AG09319 (cell line): Measurements from ENCODE around the gene RUNX3.

Source experiments
- DNase-seq: peaks from one replicate; pipeline ENCODE4 v3.0.0-alpha.2; 2010; ENCODE audit warnings: low read depth; ENCODE audit errors: extremely low read depth
- TF ChIP-seq, protein P1 (sequence below): IDR thresholded peaks from 2 replicates; pipeline ENCODE4 v1.5.1; 2011; ENCODE audit warnings: low read depth, mild to moderate bottlenecking, inconsistent platforms, low read length, moderate library complexity

RUNX3 gene

GRCh38 chr1:24951810-24952412 is 21.8 kb upstream of the RUNX3 start:
- DNase-seq: no peak
- TF ChIP-seq, protein P1, sequence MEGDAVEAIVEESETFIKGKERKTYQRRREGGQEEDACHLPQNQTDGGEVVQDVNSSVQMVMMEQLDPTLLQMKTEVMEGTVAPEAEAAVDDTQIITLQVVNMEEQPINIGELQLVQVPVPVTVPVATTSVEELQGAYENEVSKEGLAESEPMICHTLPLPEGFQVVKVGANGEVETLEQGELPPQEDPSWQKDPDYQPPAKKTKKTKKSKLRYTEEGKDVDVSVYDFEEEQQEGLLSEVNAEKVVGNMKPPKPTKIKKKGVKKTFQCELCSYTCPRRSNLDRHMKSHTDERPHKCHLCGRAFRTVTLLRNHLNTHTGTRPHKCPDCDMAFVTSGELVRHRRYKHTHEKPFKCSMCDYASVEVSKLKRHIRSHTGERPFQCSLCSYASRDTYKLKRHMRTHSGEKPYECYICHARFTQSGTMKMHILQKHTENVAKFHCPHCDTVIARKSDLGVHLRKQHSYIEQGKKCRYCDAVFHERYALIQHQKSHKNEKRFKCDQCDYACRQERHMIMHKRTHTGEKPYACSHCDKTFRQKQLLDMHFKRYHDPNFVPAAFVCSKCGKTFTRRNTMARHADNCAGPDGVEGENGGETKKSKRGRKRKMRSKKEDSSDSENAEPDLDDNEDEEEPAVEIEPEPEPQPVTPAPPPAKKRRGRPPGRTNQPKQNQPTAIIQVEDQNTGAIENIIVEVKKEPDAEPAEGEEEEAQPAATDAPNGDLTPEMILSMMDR: no peak

GRCh38 chr1:24951337-24951736 is 21.3 kb upstream of the RUNX3 start:
- no peak for DNase-seq
- TF ChIP-seq, protein P1: no peak

- DNase-seq: no peak
- TF ChIP-seq, protein P1: no peak
Measured at GRCh38 chr1:24949331-24949881, 19.3 kb upstream of the RUNX3 start.

- DNase-seq: no peak
Measured at GRCh38 chr1:24948079-24948827, 18.2 kb upstream of the RUNX3 start.

GRCh38 chr1:24946861-24947658 is 17.0 kb upstream of the RUNX3 start:
- TF ChIP-seq, protein P1: no peak
- DNase-seq: no peak

More at GRCh38 chr1:24948079-24948827, 18.2 kb upstream of the RUNX3 start:
- TF ChIP-seq, protein P1: no peak

DNA sequence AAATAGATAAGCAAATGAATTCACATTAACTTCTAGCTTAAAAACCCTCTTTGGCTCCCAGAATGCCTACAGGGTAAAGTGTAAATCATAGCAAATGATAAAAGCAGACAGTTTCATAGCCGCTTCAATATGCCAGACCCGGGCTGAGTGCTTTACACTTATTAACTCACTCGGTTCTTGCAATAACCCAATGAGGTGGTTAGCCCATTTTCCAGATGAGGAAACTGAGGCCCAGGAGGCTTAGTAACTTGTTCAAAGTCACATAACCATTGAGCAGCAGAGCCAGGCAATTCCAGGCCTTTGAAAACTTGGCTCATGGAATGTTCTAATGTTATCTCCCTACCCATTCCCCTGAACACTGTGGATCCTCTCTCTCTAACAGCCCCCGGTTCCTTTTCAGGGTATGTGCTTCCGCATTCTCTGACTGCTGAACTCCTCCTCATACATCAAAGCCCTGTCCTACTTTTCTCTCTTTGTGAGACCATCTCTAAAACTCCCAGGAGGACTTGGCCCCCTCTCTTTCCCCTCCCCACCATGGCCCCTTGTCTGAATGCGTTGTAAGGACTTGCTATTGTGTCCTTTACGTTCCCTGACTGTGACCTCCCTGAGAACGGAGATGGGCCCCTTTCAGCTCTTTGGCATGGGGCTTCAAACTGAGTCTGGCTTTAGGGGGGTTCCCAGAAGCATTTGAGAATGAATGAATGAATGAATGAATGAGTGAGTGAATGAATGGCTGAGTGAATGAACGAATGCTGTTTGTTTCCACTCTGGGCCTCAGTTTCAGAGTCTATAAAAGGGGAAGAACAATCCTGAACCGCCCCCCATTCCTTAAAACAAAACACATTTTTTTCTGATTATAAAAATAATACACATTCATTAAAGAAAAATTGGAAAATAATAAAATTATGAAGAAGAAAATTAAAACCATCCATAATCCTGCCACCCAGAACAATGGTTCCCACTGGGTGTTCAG is 15.6 kb upstream of the RUNX3 start:
- TF ChIP-seq, protein P1: no peak
- DNase-seq: no peak
